HG02938 (cell line): Measurements from ENCODE around the gene LIN37.
"Not testable (repeated sequence)": the region's sequence is repeated elsewhere in the genome, so short reads cannot be mapped to it uniquely, and the experiment has no call there.

Experiments
- ATAC-seq: cut with Tn5 transposase; IDR thresholded peaks from one replicate; pipeline ENCODE4 v1.9.1; 2021; ENCODE audit warnings: mild to moderate bottlenecking, moderate library complexity; ENCODE audit not compliant: unreplicated experiment

Gene LIN37

DNA sequence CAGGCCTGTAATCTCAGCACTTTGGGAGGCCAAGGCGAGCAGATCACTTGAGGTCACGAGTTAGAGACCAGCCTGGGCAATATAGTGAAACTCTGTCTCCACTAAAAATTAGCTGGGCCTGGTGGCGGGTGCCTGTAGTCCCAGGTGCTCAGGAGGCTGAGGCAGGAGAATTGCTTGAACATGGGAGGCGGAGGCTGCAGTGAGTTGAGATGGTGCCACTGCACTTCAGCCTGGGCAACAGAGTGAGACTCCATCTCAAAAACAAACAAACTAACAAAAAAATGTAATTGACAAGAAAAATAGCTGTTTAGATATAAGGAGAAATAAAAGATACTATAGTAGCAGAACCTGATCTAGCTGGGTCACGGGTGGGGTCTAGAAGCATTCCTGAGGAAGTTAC lies 24.0 kb downstream of the LIN37 start:
- not testable (repeated sequence) for ATAC-seq

- ATAC-seq = no peak
Measured at GRCh38 chr19:35773020-35773806, 24.8 kb downstream of the LIN37 start.

DNA sequence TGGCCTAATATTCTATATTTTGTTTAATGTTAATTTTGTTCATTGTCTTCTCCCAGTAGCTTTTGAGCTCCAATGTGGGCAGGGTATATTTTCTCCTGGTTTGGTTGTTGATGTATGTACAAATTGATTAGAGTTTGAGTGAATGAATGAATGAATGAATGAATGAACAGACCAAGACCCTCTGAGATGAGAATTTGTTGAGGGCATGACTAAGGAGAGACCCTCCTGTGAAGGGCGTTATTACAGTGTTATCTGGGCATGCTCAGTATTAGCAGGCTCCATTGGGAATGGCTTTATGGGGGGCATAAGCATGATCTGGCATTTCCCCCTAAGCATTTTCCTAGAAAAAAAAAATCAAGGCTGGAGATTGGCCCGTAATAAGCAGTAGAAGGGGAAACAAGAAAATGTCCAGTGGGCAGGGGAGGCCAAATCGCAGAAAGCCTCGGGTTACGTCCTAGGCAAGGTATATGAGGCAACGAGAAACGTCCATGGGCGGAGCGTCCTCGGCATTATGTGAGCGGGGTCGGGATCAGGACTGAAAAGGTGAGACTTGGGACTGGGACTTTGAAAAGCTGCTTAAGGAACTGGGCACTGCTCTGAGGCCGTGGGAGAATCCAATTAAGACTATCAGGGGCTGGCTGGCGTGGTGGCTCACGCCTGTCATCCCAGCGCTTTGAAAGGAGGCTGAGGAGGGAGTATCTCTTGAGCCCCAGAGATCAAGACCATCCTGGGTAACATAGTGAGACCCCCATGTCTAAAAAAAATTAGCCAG lies 26.1 kb downstream of the LIN37 start:
- ATAC-seq = no peak

DNA sequence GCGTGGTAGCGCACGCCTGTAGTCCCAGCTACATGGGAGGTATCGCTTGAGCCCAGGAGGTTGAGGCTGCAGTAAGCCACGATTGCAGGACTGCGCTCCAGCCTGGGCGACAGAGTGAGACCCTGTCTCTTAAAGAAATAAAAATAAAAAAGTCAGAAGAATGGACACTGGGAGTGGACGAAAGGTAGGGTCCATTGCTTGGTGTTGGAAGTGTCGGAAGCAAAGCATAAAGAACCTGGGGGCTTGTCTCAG lies 26.6 kb downstream of the LIN37 start:
- no peak for ATAC-seq

- ATAC-seq = peak; percentile 90
Measured at GRCh38 chr19:35775298-35776101, 27.1 kb downstream of the LIN37 start, which contains the start of gene ARHGAP33. Gene ARHGAP33 (plus strand): TSS chr19:35775564. CDS start chr19:35775659, 95 bp downstream.

DNA sequence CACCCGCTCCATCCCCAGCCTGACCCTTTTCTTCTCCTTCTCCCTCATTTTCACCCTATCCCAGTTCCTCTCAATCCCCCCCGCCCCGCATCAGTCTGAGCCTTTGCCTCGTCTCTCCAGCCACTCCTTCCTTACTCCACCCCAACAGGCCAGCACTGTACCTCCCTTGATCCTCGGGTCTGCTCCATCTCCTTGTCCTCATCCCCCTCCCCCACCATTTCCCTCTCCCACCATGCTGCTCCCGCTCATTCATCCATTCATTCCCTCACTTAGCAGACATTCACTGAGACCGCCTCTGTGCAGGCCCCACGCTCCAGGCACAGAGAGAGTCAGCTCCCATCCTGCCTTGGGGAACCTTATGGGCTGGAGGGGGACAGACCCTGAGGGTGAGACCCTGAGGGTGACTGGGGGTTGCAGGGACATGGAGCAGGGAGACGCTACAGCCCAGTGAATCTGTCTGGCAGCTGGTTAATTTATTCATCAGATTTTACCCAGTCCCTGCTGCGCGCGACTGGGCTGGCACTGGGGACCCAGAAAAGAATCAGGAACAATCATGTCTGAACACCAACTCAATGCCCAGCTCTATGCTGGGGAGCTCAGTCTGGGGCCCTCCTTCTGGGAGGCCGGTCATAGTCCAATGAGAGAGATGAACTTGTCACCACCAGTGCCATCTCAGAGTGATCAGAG lies 27.9 kb downstream of the LIN37 start:
- ATAC-seq = no peak

GRCh38 chr19:35777086-35777841 lies 28.9 kb downstream of the LIN37 start:
- no peak for ATAC-seq

DNA sequence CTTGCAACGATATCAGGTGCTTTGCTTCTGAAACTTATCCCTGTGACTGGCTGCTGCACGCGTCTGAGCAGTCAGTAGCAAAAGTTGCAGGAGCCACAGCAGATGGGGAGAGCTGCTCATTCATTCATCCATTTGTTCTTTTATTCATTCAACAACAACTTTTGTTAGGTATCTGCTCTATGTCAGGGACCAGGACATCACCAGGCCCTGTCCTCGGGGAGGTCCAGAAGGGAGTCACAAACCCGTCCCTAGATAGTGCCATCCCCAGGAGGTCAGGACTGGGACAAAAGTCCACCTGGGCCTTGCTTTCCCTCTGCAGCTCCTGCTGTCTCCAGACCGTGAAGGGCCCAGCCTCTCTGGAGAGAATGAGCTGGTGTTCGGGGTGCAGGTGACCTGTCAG lies 29.6 kb downstream of the LIN37 start:
- ATAC-seq = no peak

DNA sequence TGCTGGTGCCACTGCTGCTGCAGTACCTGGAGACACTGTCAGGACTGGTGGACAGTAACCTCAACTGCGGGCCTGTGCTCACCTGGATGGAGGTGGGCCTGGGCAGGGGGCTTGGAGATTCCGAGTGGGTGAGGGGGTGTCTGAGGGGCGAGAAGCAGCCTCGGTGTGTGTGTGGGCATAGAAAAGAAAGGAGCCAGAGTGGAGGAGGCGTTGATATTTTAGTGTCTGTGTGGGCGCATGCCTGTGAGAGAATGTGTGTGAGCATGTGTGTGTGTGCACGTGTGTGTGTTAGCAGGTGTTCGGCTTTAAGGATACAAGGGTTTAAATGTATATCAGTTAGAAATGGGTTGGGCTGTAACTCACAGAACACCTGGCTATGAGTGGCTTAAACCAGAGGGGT lies 30.7 kb downstream of the LIN37 start:
- ATAC-seq = no peak

- ATAC-seq = no peak
Measured at GRCh38 chr19:35780058-35780457, 31.7 kb downstream of the LIN37 start.

GRCh38 chr19:35780717-35781116 lies 32.3 kb downstream of the LIN37 start:
- no peak for ATAC-seq

GRCh38 chr19:35781650-35782049 lies 33.3 kb downstream of the LIN37 start:
- ATAC-seq = no peak

DNA sequence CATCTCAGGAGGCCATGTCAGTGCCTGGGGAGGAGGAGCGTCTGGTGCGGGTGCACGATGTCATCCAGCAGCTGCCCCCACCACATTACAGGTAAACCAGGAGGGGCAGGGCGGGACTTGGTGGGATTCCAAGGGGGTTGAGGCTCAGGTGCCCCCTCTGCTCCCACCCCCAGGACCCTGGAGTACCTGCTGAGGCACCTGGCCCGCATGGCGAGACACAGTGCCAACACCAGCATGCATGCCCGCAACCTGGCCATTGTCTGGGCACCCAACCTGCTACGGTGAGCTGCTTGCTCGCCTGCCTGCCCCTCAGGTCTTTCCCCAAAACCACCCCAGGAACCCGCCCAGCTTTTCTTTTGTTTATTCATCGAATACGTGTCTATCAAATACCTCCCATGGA lies 34.2 kb downstream of the LIN37 start:
- no peak for ATAC-seq

DNA sequence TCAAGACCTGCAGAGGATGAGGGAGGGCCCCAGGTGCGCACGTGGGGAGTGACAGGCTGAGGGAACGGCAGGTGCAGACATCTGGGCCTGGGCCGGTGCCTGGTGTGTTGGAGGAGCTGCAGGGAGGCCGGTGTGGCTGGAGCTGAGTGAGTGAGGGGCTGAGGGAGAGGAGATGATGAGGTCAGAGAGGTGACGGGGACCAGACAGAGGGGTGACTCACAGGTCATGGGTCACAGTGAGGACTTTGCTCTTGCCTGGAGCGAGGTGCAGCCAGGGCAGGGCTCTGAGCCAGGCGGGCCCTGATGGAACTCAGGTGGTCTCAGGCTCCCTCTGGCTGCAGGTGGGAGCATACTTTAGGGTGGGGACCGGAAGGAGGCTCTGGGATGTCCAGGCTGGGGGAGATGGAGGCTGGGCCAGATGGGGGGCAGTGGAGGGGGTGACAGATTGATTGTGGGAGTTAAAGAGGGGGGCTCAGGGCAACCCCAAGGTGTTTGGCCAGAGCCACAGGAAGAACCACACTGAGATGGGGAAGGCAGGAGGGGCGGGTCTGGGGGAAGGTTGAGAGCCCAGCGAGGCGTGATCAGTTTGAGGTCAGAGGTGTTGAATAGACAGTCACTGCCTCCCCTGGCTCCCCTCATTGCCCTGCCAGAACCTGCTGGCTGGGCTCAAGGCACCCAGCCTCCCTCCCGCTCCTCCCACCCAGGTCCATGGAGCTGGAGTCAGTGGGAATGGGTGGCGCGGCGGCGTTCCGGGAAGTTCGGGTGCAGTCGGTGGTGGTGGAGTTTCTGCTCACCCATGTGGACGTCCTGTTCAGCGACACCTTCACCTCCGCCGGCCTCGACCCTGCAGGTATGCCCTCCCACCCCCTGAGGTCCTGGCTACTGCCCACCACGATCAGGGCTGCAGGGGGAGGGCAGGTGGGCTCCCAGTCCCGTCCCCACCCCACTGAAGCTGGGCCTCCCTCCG lies 35.4 kb downstream of the LIN37 start:
- ATAC-seq = no peak

- no peak for ATAC-seq
Measured at GRCh38 chr19:35784503-35785338, 36.3 kb downstream of the LIN37 start.

- no peak for ATAC-seq
Measured at GRCh38 chr19:35785339-35785627, 36.9 kb downstream of the LIN37 start.

DNA sequence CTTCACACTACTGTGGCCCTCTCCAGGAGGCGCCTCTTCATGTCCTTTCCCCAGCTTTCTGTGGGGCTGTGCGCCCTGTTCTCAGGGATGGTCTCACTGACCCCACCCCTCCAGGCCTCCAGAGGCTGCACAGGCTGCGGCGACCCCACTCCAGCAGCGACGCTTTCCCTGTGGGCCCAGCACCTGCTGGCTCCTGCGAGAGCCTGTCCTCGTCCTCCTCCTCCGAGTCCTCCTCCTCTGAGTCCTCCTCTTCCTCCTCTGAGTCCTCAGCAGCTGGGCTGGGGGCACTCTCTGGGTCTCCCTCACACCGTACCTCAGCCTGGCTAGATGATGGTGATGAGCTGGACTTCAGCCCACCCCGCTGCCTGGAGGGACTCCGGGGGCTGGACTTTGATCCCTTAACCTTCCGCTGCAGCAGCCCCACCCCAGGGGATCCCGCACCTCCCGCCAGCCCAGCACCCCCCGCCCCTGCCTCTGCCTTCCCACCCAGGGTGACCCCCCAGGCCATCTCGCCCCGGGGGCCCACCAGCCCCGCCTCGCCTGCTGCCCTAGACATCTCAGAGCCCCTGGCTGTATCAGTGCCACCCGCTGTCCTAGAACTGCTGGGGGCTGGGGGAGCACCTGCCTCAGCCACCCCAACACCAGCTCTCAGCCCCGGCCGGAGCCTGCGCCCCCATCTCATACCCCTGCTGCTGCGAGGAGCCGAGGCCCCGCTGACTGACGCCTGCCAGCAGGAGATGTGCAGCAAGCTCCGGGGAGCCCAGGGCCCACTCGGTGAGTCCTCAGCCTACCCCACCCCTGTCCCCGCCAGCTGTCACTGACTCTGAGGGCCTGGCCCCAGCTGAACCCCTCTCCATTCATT lies 38.2 kb downstream of the LIN37 start:
- no peak for ATAC-seq
